Right ventricle myocardium inferior (tissue), 1 donor: ENCODE results near the gene TOP3A. TPM values are rescaled to one million over a fixed set of nuclear protein-coding genes. Genes with fewer than 3 reads are reported as not detected.
"Not testable (repeated sequence)": the region's sequence is repeated elsewhere in the genome, so short reads cannot be mapped to it uniquely, and the experiment has no call there.

Experiments used
- ATAC-seq: fragments of 200-7000 bp; cut with Tn5 transposase; one replicate; pipeline ENCODE4 v1.9.1; 2020; ENCODE audit warnings: mild to moderate bottlenecking, moderate library complexity
- DNase-seq: peaks from one replicate; pipeline ENCODE4 v3.0.0; 2021; ENCODE audit errors: missing footprints
- intact Hi-C: fragments of 100-400 bp; cut with DNase I; formaldehyde crosslinking; loops from one replicate; pipeline ENCODE4 v1.11.0; 2022
- total RNA-seq: library from RNA; stranded (reverse); fragmentation: NEBNext Ultra II Directional; extraction: Animal tissue kit (Norgen Biotek cat#: 25700); gene quantifications from one replicate; pipeline ENCODE4 v1.2.1, GENCODE V29; 2021
- donor health status: DM: no; HTN: yes; CAD: no; lungs with severe emphysema.

Gene TOP3A
- total RNA-seq, 1 donor from 2014 or later, result 10.4 TPM

GRCh38 chr17:18326039-18326438, 11.2 kb upstream of the TOP3A start:
- DNase-seq (no peak), ATAC-seq (no peak)
- intact Hi-C loops, result no loop called here

GRCh38 chr17:18324140-18325050, 9.6 kb upstream of the TOP3A start:
- intact Hi-C loops, result no loop called here
- no peak for DNase-seq

GRCh38 chr17:18323507-18324139, 8.8 kb upstream of the TOP3A start:
- ATAC-seq, result no peak
- intact Hi-C loops, result no loop called here
- DNase-seq, result no peak

More at GRCh38 chr17:18324140-18325050, 9.6 kb upstream of the TOP3A start:
- ATAC-seq, result no peak

- no peak for DNase-seq
- intact Hi-C loops, result no loop called here
- no peak for ATAC-seq
Measured at GRCh38 chr17:18323007-18323406, 8.2 kb upstream of the TOP3A start.

- DNase-seq (no peak), ATAC-seq (no peak)
- intact Hi-C loops, result no loop called here
Measured at GRCh38 chr17:18322522-18322921, 7.7 kb upstream of the TOP3A start.

GRCh38 chr17:18321309-18321708, 6.5 kb upstream of the TOP3A start:
- ATAC-seq, result no peak

GRCh38 chr17:18320301-18320700, 5.5 kb upstream of the TOP3A start:
- intact Hi-C loops, result no loop called here
- DNase-seq (no peak), ATAC-seq (no peak)

More at GRCh38 chr17:18321309-18321708, 6.5 kb upstream of the TOP3A start:
- intact Hi-C loops, result no loop called here
- no peak for DNase-seq

GRCh38 chr17:18319604-18320256, 4.9 kb upstream of the TOP3A start:
- peak; percentile 20 for ATAC-seq
- intact Hi-C loops, result loop anchor here (5.0 kb wide), 1 partner anchor 97 kb away; no protein-coding TSS in a partner anchor

GRCh38 chr17:18318771-18319450, 4.1 kb upstream of the TOP3A start:
- no peak for DNase-seq
- no peak for ATAC-seq
- intact Hi-C loops, result loop anchor here (5.0 kb wide), 1 partner anchor 97 kb away; no protein-coding TSS in a partner anchor

More at GRCh38 chr17:18319604-18320256, 4.9 kb upstream of the TOP3A start:
- DNase-seq, result no peak

GRCh38 chr17:18318117-18318516, 3.3 kb upstream of the TOP3A start:
- no peak for ATAC-seq
- intact Hi-C loops, result loop anchor here (5.0 kb wide), 1 partner anchor 96 kb away; no protein-coding TSS in a partner anchor
- DNase-seq, result no peak

- DNase-seq (no peak), ATAC-seq (no peak)
- intact Hi-C loops, result loop anchor here (2.0 to 5.0 kb wide), 2 partner anchors 55 to 94 kb away; partner anchors contain the start of gene MIEF2
Measured at GRCh38 chr17:18315961-18316360, 1.2 kb upstream of the TOP3A start.

GRCh38 chr17:18315562-18315922, 748 bp upstream of the TOP3A start:
- intact Hi-C loops, result loop anchor here (2.0 to 5.0 kb wide), 2 partner anchors 55 to 93 kb away; partner anchors contain the start of gene MIEF2
- ATAC-seq (no peak), DNase-seq (no peak)

- intact Hi-C loops, result loop anchor here (2.0 kb wide), 1 partner anchor 53 kb away; the partner anchor contains the start of gene MIEF2
- DNase-seq, result no peak
- ATAC-seq, result peak; percentile 1
Measured at GRCh38 chr17:18314059-18314730, 599 bp downstream of the TOP3A start.

- DNase-seq (no peak), ATAC-seq (no peak)
- intact Hi-C loops, result no loop called here
Measured at GRCh38 chr17:18309202-18309601, 5.6 kb downstream of the TOP3A start.

- intact Hi-C loops, DNase-seq, ATAC-seq: not testable (repeated sequence)
Measured at GRCh38 chr17:18303206-18303605, 11.6 kb downstream of the TOP3A start.

- intact Hi-C loops, result no loop called here
- ATAC-seq (peak; percentile 31), DNase-seq (no peak)
Measured at GRCh38 chr17:18300725-18301480, 13.9 kb downstream of the TOP3A start.

- intact Hi-C loops, DNase-seq, ATAC-seq: not testable (repeated sequence)
Measured at GRCh38 chr17:18298061-18298460, 16.7 kb downstream of the TOP3A start.
